ENCODE measurements around the gene CD82. TPM values are rescaled to one million over a fixed set of nuclear protein-coding genes. Genes with fewer than 3 reads are reported as not detected.

CD82 gene
- total RNA-seq, 2 experiments from 2014 or later: 1.2 to 6.4 TPM

GRCh38 chr11:44625759-44626523 is 60.5 kb downstream of the CD82 start:
- POLR2A ChIA-PET: interaction anchor here (0.6 to 1.2 kb wide), 2 partner anchors 13 to 69 kb away, joined by 3 to 4 read pairs; no protein-coding TSS in a partner anchor
- no peaks in the 10 kb centered on the region for H3K9me2 ChIP-seq (ENCODE audit: insufficient read depth, low read length)
- H3K79me2 ChIP-seq (ENCODE audit: insufficient read depth, low read depth, low read length): no peaks in the 10 kb centered on the region
- TF ChIP-seq, protein P1, sequence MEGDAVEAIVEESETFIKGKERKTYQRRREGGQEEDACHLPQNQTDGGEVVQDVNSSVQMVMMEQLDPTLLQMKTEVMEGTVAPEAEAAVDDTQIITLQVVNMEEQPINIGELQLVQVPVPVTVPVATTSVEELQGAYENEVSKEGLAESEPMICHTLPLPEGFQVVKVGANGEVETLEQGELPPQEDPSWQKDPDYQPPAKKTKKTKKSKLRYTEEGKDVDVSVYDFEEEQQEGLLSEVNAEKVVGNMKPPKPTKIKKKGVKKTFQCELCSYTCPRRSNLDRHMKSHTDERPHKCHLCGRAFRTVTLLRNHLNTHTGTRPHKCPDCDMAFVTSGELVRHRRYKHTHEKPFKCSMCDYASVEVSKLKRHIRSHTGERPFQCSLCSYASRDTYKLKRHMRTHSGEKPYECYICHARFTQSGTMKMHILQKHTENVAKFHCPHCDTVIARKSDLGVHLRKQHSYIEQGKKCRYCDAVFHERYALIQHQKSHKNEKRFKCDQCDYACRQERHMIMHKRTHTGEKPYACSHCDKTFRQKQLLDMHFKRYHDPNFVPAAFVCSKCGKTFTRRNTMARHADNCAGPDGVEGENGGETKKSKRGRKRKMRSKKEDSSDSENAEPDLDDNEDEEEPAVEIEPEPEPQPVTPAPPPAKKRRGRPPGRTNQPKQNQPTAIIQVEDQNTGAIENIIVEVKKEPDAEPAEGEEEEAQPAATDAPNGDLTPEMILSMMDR (conservative IDR thresholded peaks at IDR 0.05; ENCODE audit: low read length): no peak
- TF ChIP-seq EZH2phosphoT487 (IDR thresholded peaks at IDR 0.05; ENCODE audit: borderline replicate concordance, low read depth, low read length): no peak
- intact Hi-C loops (cut with micrococcal nuclease; ENCODE audit: unreplicated experiment): no loop called here
- H3K4me1 ChIP-seq (ENCODE audit: insufficient read depth, low read length, poor library complexity, severe bottlenecking): no peaks in the 10 kb centered on the region
- no peak overlapping the region for H2AFZ ChIP-seq (ENCODE audit: low read length)
- no peak overlapping the region for H3K27ac ChIP-seq (ENCODE audit: low read depth, low read length, poor library complexity, severe bottlenecking)
- CTCF ChIA-PET (ENCODE audit: unreplicated experiment): no interaction called here
- BruUV-seq (replicated peaks): no TSS peak
- H3K4me3 ChIP-seq (ENCODE audit: low read depth, low read length, poor library complexity, severe bottlenecking): no peak overlapping the region
- DNase-seq (ENCODE audit: low spot score): no peak
- no peak overlapping the region for H3K4me2 ChIP-seq (ENCODE audit: low read length)
- H3K36me3 ChIP-seq (ENCODE audit: insufficient read depth, low read length): no peaks in the 10 kb centered on the region
- no peaks in the 10 kb centered on the region for H4K20me1 ChIP-seq (ENCODE audit: insufficient read depth, low read length)
- H3K9me3 ChIP-seq (ENCODE audit: low read length): no peaks in the 10 kb centered on the region

- H3K4me3 ChIP-seq (ENCODE audit: low read depth, low read length, poor library complexity, severe bottlenecking): no peak overlapping the region
- H3K4me2 ChIP-seq (ENCODE audit: low read length): no peak overlapping the region
- H3K79me2 ChIP-seq (ENCODE audit: insufficient read depth, low read depth, low read length): no peaks in the 10 kb centered on the region
- H3K27ac ChIP-seq (ENCODE audit: low read depth, low read length, poor library complexity, severe bottlenecking): no peak overlapping the region
- TF ChIP-seq EZH2phosphoT487 (IDR thresholded peaks at IDR 0.05; ENCODE audit: borderline replicate concordance, low read depth, low read length): no peak
- TF ChIP-seq, protein P1 (conservative IDR thresholded peaks at IDR 0.05; ENCODE audit: low read length): no peak
- H2AFZ ChIP-seq (ENCODE audit: low read length): no peak overlapping the region
- H4K20me1 ChIP-seq (ENCODE audit: insufficient read depth, low read length): no peaks in the 10 kb centered on the region
- no TSS peak for BruUV-seq (replicated peaks)
- no peaks in the 10 kb centered on the region for H3K9me3 ChIP-seq (ENCODE audit: low read length)
- no peaks in the 10 kb centered on the region for H3K36me3 ChIP-seq (ENCODE audit: insufficient read depth, low read length)
- DNase-seq (ENCODE audit: low spot score): no peak
- no peaks in the 10 kb centered on the region for H3K9me2 ChIP-seq (ENCODE audit: insufficient read depth, low read length)
- H3K4me1 ChIP-seq (ENCODE audit: insufficient read depth, low read length, poor library complexity, severe bottlenecking): no peaks in the 10 kb centered on the region
- POLR2A ChIA-PET: interaction anchor here (0.5 to 1.2 kb wide), 2 partner anchors 70 to 71 kb away, joined by 3 read pairs; no protein-coding TSS in a partner anchor
- intact Hi-C loops (cut with micrococcal nuclease; ENCODE audit: unreplicated experiment): no loop called here
- CTCF ChIA-PET (ENCODE audit: unreplicated experiment): no interaction called here
Measured at GRCh38 chr11:44626645-44627044, 61.2 kb downstream of the CD82 start.

DNA sequence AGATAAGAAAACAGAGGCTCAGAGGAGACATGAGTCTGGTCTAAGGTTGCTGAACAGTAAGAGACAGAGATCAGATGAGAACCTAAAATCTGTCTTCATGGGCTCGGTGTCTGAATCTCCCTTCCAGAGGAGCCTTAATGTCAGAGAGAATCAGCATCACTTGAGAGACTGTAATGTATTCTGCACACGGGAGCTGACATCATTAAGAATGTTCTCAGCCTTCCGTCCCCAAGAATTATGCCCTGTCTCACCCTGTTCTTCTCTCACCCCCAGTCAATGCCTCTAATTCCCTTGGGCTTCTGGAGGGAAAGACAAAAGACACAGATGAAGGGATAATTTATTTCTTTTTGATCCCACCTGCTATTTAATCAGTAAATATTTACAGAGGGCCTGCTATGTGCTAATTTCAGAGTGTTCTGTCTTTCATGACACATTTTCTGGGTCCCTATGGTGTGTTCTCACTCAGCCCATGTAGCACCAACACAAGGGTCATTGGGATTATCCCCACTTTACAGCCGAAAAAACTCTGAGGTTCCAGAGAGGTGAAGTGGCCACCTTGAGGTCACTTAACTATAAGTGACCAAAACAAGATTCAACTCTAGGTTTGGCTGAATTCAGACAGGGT is 61.8 kb downstream of the CD82 start:
- Histone ChIP-seq H4K20me1 (ENCODE audit: insufficient read depth, low read length) (no peaks in the 10 kb centered on the region), H3K4me2 (ENCODE audit: low read length) (no peak overlapping the region), H3K36me3 (ENCODE audit: insufficient read depth, low read length) (no peaks in the 10 kb centered on the region), H3K27ac (ENCODE audit: low read depth, low read length, poor library complexity, severe bottlenecking) (no peak overlapping the region), H3K4me3 (ENCODE audit: low read depth, low read length, poor library complexity, severe bottlenecking) (no peak overlapping the region), H3K79me2 (ENCODE audit: insufficient read depth, low read depth, low read length) (no peaks in the 10 kb centered on the region), H3K4me1 (ENCODE audit: insufficient read depth, low read length, poor library complexity, severe bottlenecking) (no peaks in the 10 kb centered on the region), H3K9me2 (ENCODE audit: insufficient read depth, low read length) (no peaks in the 10 kb centered on the region), H3K9me3 (ENCODE audit: low read length) (no peaks in the 10 kb centered on the region), H2AFZ (ENCODE audit: low read length) (no peak overlapping the region)
- ChIA-PET POLR2A (no interaction called here), CTCF (ENCODE audit: unreplicated experiment) (no interaction called here)
- no peak for DNase-seq (ENCODE audit: low spot score)
- intact Hi-C loops (cut with micrococcal nuclease; ENCODE audit: unreplicated experiment): no loop called here
- no TSS peak for BruUV-seq (replicated peaks)
- TF ChIP-seq EZH2phosphoT487 (IDR thresholded peaks at IDR 0.05; ENCODE audit: borderline replicate concordance, low read depth, low read length): no peak
- TF ChIP-seq, protein P1 (conservative IDR thresholded peaks at IDR 0.05; ENCODE audit: low read length): no peak
